Breast epithelium (tissue), 3 donors: Measurements from ENCODE around the gene HIPK2.

Experiments
- POLR2A ChIP-seq: fragments of 450-650 bp; IDR thresholded peaks from one replicate; pipeline ENCODE4 v1.6.1; 2016; ENCODE audit warnings: antibody characterized with exemption, mild to moderate bottlenecking, moderate library complexity
- POLR2AphosphoS5 ChIP-seq, 3 donors: sonication (generic); formaldehyde crosslinking; IDR thresholded peaks; one replicate each; pipeline ENCODE4 v1.6.1; 2017; ENCODE audit warnings: antibody characterized with exemption in 3 of 3
- TF ChIP-seq, protein P1 (sequence below), 3 donors: fragments of 450-650 bp; IDR thresholded peaks; one replicate each; pipeline ENCODE4 v1.5.1; 2016 to 2017; ENCODE audit warnings: antibody characterized with exemption in 3 of 3, mild to moderate bottlenecking in 3 of 3, moderate library complexity in 3 of 3

DNA sequence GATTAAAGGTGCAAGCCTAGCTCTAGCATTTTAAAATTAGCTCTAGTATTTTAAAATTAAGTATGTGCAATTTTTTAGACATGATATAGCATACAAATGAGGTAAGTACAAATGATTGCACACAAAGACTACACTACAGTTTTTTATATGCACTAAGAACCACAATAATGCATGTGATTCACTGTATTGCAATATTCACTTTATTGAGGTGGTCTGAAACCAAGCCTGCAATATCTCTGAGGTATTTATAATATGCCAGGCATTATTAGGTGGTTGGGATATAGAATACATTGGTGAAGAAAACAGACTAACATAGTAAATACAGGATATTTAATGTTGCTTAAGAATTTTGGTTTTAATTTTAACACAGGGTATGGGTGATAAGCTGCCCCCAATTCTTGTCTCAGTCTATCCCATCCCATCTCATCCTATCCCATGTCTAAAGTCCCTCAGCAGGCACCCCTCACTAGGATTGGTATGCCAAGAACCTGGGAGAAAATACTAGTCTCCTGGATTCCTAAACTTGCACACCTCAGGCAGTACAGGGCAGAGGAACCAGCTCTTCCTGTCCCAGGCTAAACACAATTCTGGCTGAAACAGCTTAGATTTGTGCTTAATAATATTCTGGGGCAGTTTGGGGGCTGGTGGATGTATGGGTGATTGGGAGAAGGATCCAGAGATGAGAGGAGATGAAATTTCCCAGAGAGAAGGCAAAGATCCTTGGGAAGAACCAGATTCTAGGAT lies 90.4 kb downstream of the HIPK2 start:
- TF ChIP-seq, protein P1, sequence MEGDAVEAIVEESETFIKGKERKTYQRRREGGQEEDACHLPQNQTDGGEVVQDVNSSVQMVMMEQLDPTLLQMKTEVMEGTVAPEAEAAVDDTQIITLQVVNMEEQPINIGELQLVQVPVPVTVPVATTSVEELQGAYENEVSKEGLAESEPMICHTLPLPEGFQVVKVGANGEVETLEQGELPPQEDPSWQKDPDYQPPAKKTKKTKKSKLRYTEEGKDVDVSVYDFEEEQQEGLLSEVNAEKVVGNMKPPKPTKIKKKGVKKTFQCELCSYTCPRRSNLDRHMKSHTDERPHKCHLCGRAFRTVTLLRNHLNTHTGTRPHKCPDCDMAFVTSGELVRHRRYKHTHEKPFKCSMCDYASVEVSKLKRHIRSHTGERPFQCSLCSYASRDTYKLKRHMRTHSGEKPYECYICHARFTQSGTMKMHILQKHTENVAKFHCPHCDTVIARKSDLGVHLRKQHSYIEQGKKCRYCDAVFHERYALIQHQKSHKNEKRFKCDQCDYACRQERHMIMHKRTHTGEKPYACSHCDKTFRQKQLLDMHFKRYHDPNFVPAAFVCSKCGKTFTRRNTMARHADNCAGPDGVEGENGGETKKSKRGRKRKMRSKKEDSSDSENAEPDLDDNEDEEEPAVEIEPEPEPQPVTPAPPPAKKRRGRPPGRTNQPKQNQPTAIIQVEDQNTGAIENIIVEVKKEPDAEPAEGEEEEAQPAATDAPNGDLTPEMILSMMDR (IDR thresholded peaks at IDR 0.05): no peak
- TF ChIP-seq POLR2A (no peak), POLR2AphosphoS5 (IDR thresholded peaks at IDR 0.05) (no peak)
